Chondrocyte (in vitro differentiated cells): ENCODE measurements around the gene LYPD1. TPM values are rescaled to one million over a fixed set of nuclear protein-coding genes. Genes with fewer than 3 reads are reported as not detected.

Experiments
- DNase-seq: peaks from one replicate; pipeline ENCODE4 v3.0.0; 2021; ENCODE audit warnings: mixed read lengths, low spot score
- H3K27ac Mint-ChIP-seq: one replicate; pipeline ENCODE4 v1.8.0; 2021; ENCODE audit warnings: mild to moderate bottlenecking, moderate library complexity, mixed read lengths; ENCODE audit not compliant: unreplicated experiment
- H3K27me3 Mint-ChIP-seq: 2 replicates; pipeline ENCODE4 v1.8.0; 2021; ENCODE audit warnings: low read depth, mixed read lengths
- H3K36me3 Mint-ChIP-seq: 2 replicates; pipeline ENCODE4 v1.8.0; 2021; ENCODE audit warnings: low read depth, mixed read lengths
- H3K4me1 Mint-ChIP-seq: 2 replicates; pipeline ENCODE4 v1.8.0; 2021; ENCODE audit warnings: low read depth, mild to moderate bottlenecking, mixed read lengths
- H3K4me3 Mint-ChIP-seq: one replicate; pipeline ENCODE4 v1.8.0; 2021; ENCODE audit warnings: mild to moderate bottlenecking, moderate library complexity, mixed read lengths; ENCODE audit not compliant: unreplicated experiment
- H3K9me3 Mint-ChIP-seq: 2 replicates; pipeline ENCODE4 v1.8.0; 2021; ENCODE audit warnings: low read depth, mixed read lengths
- total RNA-seq: library from RNA; stranded (reverse); gene quantifications from 3 replicates; pipeline ENCODE4 v1.2.1, GENCODE V29; 2021
- TF ChIP-seq, protein P1 (sequence below): fragments of 200-600 bp; sonication (generic); IDR thresholded peaks from 2 replicates; pipeline ENCODE4 v1.5.0; 2021; ENCODE audit warnings: antibody characterized with exemption, mild to moderate bottlenecking, moderate library complexity

The LYPD1 gene
- total RNA-seq, 1 donor from 2014 or later: 5.0 TPM

DNA sequence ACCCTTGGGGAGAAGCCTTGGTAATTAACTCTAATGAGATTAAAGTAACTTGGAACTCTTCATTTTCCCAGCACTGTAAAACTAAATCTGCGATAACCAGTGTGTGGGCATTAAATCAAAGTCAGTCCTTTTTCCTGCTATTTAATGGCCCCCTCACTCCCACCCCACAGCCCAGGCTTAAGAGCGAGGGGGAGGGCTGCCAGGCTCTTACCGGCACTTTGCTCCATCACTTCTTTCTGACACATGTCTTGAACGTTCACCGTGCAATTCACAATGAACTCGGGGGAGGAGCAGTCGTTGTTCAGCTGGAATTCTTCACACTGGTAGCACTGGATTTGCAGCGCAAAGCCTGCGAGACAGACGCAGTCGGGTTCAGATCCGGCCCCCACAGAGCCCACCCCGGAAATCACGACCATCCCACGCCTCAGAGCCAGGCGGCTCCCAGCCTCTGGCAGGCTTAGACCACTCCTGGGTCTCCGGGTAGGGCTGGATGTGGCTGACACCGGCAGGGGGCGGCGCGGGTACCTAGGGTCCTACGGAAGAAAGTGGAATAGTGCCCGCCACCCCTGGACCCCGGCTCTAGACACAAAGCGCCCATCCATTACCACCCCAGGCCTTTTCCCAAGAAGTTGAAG is 1.7 kb downstream of the LYPD1 start:
- no peak for DNase-seq
- Mint-ChIP-seq H3K4me1 (peaks cover 26% of the 10 kb centered on the region), H3K9me3 (no peaks in the 10 kb centered on the region), H3K27me3 (peaks cover 26% of the 10 kb centered on the region), H3K4me3 (peak overlapping the region; percentile 57), H3K27ac (no peak overlapping the region), H3K36me3 (no peaks in the 10 kb centered on the region)
- TF ChIP-seq, protein P1, sequence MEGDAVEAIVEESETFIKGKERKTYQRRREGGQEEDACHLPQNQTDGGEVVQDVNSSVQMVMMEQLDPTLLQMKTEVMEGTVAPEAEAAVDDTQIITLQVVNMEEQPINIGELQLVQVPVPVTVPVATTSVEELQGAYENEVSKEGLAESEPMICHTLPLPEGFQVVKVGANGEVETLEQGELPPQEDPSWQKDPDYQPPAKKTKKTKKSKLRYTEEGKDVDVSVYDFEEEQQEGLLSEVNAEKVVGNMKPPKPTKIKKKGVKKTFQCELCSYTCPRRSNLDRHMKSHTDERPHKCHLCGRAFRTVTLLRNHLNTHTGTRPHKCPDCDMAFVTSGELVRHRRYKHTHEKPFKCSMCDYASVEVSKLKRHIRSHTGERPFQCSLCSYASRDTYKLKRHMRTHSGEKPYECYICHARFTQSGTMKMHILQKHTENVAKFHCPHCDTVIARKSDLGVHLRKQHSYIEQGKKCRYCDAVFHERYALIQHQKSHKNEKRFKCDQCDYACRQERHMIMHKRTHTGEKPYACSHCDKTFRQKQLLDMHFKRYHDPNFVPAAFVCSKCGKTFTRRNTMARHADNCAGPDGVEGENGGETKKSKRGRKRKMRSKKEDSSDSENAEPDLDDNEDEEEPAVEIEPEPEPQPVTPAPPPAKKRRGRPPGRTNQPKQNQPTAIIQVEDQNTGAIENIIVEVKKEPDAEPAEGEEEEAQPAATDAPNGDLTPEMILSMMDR: peak; percentile 54

DNA sequence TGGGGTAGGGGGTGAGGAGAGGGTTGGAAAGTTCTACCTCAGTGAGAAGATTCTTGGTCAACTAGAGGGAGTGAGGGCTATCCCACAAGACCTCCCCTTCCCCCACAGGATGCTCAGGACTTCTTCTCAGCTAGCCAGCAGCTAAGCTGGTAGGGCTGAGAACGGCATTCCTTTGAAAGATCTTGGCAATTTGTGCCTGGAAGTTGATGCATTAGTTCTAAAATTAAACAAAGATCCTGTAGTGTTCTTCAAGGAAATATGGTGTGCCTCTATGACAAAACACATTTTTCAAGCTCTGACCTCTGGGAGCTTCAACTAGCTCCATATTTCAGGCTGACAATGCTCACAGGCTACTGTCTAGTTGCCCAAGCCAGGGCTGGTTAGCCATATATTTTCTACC is 2.3 kb downstream of the LYPD1 start:
- Mint-ChIP-seq H3K36me3 (no peaks in the 10 kb centered on the region), H3K27me3 (peaks cover 25% of the 10 kb centered on the region)

DNA sequence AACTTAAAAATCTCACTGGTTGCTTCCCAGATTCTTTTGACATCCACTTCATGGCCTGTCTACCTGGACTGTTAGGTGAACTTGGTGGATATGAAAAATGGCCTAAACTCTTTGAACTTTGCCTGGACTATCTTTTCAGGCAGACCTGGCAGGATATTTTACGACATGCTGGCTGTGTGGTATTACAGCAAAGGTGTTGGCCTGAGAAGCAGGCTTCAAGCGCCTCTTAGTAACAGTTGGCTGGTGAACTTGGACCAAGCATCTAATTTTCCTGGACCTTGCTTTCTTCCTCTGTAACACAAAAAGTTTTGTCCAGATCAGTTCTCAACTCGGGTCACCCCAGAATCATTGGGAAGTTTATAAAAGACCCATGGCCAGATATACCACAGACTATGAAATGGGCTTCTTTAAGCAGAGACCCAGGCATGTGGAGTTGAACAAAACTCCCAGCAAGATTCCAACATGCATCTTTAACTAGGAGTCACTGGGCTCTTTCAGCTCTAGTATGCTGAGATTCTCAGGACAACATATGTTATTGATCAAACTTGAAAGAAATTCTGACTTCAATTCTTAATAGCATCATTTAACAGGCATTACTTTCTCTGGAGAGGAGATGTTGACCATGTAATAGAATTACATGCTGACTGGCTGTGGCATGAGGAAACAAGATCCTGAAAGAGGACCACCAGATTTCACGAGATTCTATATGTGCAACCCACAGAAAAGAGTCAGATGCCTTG is 4.4 kb downstream of the LYPD1 start:
- H3K4me1 Mint-ChIP-seq: peaks cover 23% of the 10 kb centered on the region
- no peaks in the 10 kb centered on the region for H3K9me3 Mint-ChIP-seq
- TF ChIP-seq, protein P1: no peak
- no peak overlapping the region for H3K4me3 Mint-ChIP-seq
- H3K27ac Mint-ChIP-seq: no peak overlapping the region
- H3K36me3 Mint-ChIP-seq: no peaks in the 10 kb centered on the region
- peaks cover 26% of the 10 kb centered on the region for H3K27me3 Mint-ChIP-seq
- DNase-seq: no peak

More for the DNA sequence above, 2.3 kb downstream of the LYPD1 start:
- Mint-ChIP-seq H3K27ac (no peak overlapping the region), H3K9me3 (no peaks in the 10 kb centered on the region), H3K4me3 (no peak overlapping the region), H3K4me1 (peaks cover 30% of the 10 kb centered on the region)
- no peak for DNase-seq
- TF ChIP-seq, protein P1: no peak

DNA sequence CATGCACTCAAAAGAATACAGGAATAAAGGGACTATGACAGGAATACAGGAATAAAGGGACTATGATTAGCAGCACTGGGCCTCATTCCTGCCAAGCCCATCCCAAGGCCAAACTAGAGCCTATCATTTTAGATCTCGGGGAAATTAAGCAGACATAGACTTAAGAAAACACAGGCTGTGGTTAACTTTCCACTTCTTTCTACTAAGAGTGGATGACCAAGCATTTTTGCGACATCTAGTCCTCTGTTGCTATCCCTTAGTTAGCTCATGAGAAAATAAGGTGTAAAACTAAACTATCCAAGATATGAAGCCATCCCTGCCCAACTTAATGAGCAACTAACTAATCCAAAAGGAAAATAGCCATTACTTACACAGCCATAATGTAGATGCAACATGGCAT is 5.9 kb downstream of the LYPD1 start:
- TF ChIP-seq, protein P1: no peak
- Mint-ChIP-seq H3K27me3 (peaks cover 23% of the 10 kb centered on the region), H3K36me3 (no peaks in the 10 kb centered on the region), H3K4me1 (peaks cover 20% of the 10 kb centered on the region), H3K27ac (no peak overlapping the region), H3K4me3 (no peak overlapping the region), H3K9me3 (no peaks in the 10 kb centered on the region)
- no peak for DNase-seq

DNA sequence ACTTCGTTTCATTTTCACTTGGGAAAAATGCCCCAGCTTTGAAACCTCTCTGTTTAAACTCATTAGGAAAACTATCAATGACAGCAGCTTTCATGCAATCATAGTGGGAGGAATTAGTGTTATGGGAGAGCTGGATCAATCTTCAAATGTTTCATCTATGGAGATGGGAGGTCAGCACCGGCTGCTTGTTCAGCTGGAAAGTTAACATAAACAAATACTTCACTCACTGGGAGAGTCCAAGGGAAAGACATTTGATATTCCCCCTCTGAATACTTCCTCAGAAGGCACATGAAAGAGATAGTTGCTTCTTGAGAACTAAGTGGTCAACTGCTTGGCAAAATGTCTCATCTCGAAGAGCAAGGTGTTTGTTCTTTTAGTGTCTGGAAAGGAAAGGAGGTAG is 7.3 kb downstream of the LYPD1 start:
- no peak for DNase-seq
- H3K9me3 Mint-ChIP-seq: no peaks in the 10 kb centered on the region
- H3K4me1 Mint-ChIP-seq: peaks cover 13% of the 10 kb centered on the region
- no peaks in the 10 kb centered on the region for H3K36me3 Mint-ChIP-seq
- TF ChIP-seq, protein P1: no peak
- peaks cover 19% of the 10 kb centered on the region for H3K27me3 Mint-ChIP-seq
- H3K4me3 Mint-ChIP-seq: peak overlapping the region; percentile 15
- no peak overlapping the region for H3K27ac Mint-ChIP-seq
